HG03039 (cell line): ENCODE measurements around the gene HCN2.

Experiments used
- ATAC-seq: cut with Tn5 transposase; IDR thresholded peaks from one replicate; pipeline ENCODE4 v1.9.1; 2021; ENCODE audit warnings: mild to moderate bottlenecking, moderate library complexity; ENCODE audit not compliant: unreplicated experiment

HCN2 gene

DNA sequence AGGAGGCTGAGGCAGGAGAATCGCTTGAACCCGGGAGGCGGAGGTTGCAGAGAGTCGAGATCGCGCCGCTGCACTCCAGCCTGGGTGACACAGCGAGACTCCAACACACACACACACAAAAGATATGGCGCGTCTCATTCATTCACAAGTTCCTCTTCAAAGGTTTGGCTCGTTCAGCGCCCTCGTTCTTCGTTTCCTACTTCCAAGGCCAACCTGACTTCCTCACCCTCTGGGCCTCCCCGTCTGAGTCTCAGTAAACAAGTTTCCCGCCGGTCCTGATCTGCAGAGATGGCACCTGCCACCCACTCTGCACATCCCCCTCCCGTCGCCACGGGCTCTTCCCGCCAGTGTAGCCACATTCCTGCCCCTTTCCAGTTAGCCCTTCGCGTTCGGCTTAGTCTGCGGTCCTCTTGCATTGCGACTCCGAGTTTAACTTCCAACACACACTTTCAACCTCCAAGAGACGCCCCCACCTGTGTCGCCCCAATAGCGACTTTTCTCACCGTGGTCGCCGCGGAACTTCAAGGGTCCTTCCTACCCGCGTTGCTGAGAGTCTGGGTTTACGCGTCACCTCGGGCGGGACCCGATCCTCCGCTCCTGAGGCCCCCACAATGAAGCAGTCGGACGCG is 18.6 kb upstream of the HCN2 start:
- ATAC-seq, result no peak

DNA sequence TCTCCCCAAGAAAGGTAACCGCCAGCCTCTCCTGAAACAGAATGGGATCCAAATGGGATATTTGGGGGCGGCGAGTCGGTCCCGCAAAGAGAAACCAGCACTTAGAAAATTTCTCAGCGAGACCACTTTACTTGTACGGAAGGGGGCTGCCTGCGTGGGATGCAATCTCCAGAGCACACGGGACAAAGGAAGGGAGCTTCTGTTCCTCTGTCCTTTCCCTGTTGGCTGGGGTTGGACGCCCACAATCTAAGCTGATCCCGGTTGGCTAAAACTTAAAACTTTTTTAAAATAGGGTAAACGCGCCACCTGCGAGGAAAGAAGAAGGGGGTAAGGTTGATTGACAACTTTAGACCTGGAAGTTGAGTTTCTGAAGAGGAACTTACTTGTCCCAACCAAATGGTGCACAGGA is 18.1 kb upstream of the HCN2 start:
- no peak for ATAC-seq

DNA sequence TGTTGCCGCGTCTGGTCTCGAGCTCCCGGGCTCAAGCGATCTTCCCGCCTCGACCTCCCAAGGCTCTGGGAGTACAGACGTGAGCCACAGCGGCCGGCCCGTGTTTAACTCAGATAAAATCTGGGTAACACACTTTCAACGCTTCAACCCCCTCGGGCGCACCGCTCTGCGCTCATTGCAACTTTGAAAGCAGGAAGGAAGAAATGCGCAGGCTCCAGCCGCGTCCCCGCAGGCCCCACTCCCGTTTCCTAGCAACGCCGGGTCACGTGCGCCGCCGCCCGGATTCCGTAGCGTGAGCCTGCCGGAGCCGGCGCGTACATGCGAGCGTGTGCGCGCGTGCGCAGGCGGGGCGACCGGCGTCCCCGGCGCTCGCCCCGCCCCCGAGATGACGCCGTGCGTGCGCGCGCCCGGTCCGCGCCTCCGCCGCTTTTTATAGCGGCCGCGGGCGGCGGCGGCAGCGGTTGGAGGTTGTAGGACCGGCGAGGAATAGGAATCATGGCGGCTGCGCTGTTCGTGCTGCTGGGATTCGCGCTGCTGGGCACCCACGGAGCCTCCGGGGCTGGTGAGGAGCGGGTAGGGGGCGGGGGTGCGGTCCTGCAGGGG is 17.4 kb upstream of the HCN2 start, which contains the start of gene BSG:
Gene BSG (plus strand): TSS at position 457 of the 603 bp plus-strand sequence. CDS start 39 bp downstream, at position 496.
- peak; percentile 72 for ATAC-seq

DNA sequence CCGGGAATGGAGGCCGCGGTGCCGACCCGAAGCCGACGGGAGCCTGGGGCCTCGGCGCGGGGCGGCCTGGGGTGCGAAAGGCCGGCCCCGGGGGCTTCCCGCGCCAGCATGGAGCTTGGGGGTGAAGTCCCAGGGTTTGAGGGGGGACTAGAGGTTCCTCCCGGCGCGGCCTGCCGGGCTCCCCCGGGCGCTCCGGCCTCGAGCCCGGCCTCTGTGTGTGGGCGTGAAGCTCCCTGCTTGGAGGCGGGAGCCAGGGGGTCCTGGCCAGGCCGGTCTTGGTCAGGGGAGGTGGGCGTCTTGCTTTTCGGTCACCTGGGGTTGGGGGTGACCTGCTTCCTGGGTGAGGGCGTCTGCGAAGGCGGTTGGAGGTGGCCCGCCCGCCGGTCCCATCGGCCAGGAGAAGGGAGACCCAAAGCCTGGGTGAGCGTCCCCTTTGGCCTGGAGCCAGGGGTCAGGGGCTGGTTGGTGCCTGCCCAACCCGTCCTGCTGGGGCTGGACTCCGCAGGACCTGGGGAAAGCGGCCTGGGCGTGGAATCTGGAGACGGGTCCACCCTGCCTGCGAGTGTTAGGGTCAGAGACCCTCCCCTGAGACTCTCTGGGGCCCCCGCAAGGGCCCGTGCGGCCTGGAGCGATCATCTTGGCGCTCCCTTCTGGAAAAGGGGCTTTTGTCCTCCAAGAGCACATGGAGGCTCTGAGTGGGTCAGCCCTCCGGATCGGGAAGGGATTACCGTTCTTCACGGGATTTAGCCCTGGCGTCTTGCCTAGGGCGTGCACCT is 16.8 kb upstream of the HCN2 start:
- ATAC-seq, result peak; percentile 34

DNA sequence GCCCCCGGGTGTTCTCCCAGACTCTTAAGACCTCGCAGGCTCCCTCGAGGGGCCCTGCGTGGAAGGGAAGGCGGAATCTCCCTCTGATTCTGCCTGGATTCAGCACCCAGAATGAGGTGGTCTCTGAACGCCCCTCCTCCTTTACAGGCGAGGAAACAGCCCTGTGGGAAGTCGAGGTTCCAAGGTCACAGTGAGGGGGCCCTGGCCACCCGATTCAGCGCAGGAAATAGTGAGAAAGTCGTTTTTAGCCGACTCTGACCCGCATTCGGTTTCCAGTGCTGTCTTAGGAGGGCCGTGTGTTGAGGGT is 16.2 kb upstream of the HCN2 start:
- ATAC-seq, result no peak

DNA sequence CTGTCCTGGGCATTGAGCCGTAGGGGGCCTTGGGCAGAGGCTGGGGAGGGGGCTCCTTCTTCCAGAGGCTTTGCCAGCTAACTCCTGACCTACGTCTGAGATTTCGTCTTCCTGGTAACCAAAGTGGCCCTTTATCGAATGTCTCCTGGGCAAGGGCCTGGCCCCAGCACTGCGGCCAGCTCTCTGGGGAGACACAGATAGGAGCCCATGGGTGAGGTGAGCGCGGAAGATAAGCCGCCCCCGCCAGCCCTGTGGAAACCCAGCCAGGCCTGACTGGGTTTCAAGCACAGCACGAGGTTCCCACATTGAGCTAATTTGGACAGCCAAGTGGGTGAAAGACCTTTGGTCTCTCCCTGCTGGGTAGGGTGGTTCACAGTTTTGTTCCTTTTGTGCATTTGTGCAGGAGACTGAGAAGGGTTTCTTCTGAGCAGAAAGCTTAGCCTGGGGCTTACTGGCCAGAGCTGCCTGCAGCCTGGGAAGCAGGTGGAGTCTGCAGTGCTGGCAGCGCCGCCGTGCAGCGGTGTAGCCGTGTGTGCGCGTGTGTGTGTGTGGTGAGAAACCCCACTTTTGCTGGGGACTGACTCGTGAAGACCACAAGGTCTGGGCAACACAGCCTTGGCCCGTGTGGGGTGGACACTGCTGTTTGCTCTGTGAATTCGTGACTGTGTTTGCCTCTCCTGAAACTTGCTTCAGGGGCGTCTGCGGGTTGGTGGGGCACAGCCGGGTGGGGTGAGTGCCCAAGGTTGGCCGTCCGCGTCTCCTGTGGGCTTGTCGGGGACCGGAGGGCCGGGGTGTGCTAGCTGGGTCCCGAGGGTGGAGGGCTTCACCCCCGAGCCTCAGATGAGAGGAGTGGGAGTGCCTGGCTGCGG is 14.8 kb upstream of the HCN2 start:
- ATAC-seq, result no peak

DNA sequence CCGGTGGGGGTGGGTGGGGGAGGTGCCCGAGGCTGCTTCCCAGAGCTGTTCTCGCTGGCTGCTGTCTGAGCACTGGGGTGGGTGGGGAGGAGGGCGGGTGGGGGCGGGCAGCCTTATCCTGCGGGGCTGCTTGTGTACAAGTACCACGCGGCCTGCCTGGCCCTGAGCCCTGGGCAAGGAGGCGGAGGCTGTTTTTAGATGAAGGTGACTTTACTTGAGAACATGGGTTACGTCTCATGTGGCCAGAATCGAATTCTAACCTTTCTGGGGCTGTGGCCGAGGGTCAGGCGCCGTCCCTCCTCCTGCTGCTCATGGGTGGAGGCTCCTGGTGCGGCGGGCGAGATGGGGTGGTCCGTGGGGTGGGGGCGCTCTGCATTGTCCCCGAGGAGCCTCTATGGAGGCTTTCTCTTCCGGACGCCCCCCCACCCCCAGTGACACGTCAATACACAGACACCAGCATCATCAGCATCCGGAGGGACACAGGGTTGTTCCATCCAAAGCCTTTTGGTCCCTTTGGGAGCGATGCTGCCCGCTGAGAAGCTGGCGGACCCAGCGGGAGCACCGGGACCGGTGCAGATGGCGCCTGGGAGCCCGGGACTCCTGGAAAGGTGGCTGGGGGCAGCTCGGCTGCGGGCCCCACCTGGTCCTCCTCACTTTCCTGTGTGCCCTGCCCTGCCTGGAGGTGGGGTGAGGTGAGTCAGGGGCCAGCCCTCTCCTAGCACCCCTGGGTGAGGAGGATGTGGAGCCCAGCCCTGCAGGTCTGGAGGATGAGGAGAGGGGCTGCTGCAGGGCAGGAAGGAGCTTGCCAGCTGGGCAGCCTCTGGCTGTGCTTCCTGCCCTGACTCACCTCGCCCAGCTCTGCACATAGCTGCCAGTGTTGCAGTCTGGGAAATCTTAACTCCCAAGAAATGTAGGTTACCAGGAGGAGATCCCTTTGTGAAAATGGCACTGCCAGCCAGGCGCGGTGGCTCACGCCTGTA is 13.9 kb upstream of the HCN2 start:
- no peak for ATAC-seq

DNA sequence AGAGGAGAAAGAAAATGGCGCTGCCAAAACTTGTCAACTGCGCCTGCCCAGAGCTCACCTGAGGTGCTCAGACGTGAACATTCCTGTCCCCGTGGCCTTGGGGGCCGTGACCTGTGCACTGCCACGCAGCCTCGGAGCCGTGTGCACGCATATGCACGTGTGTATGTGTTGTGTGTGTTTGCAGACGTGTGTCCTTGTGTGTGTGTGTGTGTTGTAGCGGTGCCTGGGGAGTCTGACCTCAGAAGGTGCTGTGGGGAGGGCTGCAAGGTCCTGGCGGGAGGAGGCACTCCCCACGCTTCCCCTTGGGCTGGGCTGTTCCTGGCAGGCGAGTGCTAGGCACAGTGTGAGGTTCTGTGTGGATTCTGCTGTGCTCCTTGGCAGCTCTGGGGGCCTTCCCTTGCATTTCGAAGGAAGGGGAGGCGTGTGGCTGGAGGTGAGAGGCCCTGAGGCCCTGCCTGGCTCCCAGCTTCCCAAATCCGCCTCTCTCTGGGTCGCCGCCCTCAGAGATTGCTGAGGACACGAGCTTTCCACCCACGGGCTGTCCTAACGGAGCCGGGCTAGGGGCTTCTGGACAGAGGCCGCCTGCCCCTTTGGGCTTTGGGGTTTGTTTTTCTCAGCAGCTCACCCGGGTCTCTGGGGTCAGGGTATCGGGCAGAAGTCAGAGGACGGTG is 12.8 kb upstream of the HCN2 start:
- ATAC-seq, result no peak

DNA sequence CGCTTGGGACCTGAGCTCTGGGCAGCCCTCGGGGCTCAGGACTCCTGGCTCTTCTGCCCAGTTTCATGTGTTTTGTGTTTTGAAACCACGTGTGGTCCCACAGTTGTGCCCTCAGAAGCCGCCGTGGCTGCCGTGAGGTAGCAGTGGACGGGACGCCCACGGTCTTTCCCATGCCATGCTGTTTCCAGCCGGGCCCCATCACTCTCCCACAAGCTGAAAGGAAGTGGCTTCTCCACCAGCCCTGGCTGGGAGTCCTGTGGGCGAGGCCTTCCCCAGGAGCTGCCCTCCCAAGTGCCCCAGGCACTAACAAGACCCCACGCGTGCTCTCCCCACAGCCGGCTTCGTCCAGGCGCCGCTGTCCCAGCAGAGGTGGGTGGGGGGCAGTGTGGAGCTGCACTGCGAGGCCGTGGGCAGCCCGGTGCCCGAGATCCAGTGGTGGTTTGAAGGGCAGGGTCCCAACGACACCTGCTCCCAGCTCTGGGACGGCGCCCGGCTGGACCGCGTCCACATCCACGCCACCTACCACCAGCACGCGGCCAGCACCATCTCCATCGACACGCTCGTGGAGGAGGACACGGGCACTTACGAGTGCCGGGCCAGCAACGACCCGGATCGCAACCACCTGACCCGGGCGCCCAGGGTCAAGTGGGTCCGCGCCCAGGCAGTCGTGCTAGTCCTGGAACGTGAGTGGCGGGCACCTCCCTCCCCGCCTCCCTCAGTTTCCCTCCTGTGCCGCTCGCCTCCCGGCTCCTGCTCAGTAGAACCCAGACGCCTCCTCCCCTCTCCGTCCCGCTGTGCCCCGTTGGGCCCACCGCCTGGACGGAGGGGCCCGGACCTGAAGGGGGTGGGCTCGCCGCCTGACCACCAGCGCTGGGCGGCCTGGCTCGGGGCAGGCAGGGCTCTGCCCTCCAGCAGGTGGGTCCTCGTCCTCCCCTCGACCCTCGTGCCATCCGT is 12.0 kb upstream of the HCN2 start:
- ATAC-seq, result no peak

DNA sequence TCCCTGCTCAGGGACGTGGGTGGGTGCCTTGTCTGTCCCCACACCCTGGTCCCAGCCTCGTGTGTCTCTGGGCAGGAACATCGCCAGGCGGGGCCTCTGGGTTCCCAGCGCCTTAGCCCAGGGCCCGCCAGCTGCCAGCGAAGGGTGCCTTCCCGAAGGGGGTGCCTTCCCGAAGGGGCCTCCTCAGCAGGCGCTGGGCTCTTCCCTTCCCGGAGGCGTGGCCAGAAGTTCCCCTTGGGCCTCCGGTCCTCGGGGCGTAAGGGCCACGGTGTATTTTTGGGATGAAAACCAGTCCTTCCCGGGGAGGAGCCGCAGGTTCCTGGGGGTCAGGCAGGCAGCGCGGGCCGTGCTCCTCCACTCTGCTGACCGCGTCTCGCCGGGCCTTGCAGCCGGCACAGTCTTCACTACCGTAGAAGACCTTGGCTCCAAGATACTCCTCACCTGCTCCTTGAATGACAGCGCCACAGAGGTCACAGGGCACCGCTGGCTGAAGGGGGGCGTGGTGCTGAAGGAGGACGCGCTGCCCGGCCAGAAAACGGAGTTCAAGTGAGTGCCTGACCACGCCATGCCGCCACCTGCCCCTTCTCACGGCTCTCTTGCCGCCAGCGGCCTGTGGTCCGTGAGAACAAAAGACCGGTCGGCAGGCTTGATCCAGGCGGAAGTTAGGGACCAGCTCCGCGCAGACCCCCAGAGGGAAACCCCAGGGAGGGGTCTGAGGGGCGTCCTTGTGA is 10.4 kb upstream of the HCN2 start:
- no peak for ATAC-seq

DNA sequence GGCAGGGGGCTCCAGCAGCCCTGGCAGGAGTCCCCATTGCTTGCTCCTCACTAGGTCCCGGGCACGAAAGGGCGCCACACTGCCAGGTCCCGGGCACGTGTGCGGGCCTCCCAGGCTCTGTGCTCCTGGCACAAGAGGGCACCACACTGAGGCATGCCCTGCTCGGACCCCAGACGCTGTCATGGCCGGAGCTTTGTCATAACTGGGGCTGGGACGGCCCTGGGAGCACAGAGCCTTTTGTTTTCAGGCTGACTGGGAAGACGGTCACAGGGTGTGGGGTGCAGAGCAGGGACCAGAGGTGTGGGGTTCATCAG is 9.9 kb upstream of the HCN2 start:
- ATAC-seq, result no peak

DNA sequence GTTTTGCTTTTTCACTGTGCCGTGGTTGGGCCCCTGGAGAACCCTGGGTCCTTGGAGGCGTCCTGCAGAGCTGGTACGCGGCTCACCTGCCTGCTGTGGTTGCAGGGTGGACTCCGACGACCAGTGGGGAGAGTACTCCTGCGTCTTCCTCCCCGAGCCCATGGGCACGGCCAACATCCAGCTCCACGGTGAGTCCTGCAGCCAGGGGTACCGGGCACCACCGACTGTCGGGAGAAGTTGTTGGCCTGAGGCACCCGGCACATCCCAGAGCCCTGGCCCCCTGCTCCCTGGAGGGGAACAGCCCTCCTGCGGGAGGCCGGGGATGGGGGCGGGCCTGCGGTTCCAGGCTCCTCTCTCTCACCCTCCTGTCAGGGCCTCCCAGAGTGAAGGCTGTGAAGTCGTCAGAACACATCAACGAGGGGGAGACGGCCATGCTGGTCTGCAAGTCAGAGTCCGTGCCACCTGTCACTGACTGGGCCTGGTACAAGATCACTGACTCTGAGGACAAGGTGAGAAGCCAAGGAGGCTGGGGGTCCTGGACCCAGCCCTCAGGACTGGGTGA is 9.3 kb upstream of the HCN2 start:
- ATAC-seq, result no peak

DNA sequence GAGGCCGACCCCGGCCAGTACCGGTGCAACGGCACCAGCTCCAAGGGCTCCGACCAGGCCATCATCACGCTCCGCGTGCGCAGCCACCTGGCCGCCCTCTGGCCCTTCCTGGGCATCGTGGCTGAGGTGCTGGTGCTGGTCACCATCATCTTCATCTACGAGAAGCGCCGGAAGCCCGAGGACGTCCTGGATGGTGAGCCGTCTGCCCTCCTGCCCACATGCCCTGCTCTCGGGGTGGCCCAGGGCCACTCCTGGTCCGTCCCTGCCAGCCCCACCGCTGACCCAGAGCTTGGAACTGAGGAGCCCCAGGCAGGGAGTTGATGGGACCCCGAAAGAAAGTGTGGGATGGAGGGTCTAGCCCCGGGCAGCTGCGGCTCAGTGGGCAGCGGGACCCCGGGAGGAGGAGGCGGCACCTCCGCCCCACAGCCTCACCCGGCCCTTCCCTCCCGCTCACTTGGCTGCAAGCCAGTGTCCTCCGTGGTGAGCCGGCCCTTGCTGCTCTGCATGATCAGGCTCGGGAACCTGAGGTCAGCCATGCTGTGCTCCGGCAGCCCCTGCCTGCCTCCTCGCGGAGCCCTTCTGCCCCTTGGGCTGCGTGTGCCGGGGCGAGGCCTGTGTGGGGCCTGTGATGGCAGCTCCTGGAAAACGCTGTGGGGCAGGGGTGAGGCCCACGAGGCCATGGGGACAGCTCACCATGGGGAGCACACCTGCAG is 8.1 kb upstream of the HCN2 start:
- ATAC-seq, result no peak

DNA sequence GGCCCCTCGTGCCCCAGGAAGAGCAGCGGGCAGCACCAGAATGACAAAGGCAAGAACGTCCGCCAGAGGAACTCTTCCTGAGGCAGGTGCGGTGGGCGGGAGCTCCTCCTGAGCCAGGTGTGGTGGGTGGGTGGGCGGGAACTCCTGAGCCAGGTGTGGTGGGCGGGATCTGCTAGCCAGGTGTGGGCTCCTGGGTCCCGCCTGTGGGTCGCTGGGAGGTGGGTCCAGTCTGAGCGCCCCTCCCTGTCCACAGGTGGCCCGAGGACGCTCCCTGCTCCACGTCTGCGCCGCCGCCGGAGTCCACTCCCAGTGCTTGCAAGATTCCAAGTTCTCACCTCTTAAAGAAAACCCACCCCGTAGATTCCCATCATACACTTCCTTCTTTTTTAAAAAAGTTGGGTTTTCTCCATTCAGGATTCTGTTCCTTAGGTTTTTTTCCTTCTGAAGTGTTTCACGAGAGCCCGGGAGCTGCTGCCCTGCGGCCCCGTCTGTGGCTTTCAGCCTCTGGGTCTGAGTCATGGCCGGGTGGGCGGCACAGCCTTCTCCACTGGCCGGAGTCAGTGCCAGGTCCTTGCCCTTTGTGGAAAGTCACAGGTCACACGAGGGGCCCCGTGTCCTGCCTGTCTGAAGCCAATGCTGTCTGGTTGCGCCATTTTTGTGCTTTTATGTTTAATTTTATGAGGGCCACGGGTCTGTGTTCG is 7.0 kb upstream of the HCN2 start:
- no peak for ATAC-seq

DNA sequence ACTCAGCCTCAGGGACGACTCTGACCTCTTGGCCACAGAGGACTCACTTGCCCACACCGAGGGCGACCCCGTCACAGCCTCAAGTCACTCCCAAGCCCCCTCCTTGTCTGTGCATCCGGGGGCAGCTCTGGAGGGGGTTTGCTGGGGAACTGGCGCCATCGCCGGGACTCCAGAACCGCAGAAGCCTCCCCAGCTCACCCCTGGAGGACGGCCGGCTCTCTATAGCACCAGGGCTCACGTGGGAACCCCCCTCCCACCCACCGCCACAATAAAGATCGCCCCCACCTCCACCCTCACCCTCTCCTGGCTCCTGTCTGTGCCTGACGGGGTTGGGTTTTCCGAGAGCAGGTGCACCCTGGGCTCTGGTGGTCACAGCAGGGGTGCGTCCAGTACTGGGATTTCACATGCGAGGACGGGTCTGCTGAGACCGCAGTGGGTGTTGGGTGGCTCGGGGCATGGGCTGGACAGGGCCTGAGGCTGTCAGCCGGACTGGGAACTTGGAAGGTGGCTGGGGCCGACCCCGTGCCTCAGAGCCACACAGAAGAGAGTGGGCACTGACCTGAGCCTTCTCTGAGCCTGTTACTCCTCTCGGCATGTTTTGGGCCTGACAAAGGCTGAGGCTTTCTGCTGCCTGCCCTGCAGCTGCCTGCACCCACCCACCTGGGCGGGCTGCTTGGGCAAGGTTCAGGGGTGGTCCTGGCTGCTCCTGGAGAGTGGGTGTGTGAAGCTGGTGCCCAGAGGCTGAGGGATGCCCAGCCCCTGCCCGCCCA is 6.3 kb upstream of the HCN2 start:
- ATAC-seq, result no peak

DNA sequence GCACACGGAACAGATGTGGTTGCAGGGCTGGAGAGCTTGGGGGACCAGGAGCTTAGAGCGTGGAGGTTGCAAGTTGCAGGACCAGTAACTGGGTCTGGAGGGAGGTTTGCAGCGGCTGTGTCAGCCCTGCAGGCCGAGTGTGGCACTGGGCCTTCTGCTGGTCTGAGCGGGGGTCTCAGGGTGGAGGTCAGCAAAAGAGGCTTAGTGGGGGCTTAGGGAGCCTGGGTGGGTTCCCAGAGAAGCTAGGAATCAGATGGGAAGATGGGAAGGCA is 5.8 kb upstream of the HCN2 start:
- ATAC-seq, result no peak
